Tibial nerve (tissue), 4 donors: ENCODE data around the gene GGACT. TPM values are rescaled to one million over a fixed set of nuclear protein-coding genes. Genes with fewer than 3 reads are reported as not detected.

Experiments used
- DNase-seq, 2 donors: peaks; one replicate each; pipeline ENCODE4 v3.0.0-alpha.2; 2019; ENCODE audit warnings: low spot score in 2 of 2
- H3K27ac ChIP-seq, 4 donors: fragments of 200-600 bp; sonication (generic) in 3 of 4; one replicate each; pipeline ENCODE4 v1.5.1; 2017 to 2019; ENCODE audit warnings: mild to moderate bottlenecking in 1 of 4
- H3K27me3 ChIP-seq, 2 donors: fragments of 200-600 bp; sonication (generic) in 1 of 2; one replicate each; pipeline versions ENCODE4 v1.5.1 to v1.6.0; 2017 to 2019
- H3K36me3 ChIP-seq, 3 donors: fragments of 200-600 bp; sonication (generic); one replicate each; pipeline ENCODE4 v1.5.1; 2018 to 2019
- H3K4me1 ChIP-seq, 4 donors: fragments of 200-600 bp; sonication (generic) in 3 of 4; one replicate each; pipeline ENCODE4 v1.5.1; 2017 to 2019
- H3K4me3 ChIP-seq, 4 donors: fragments of 200-600 bp; sonication (generic) in 3 of 4; one replicate each; pipeline ENCODE4 v1.5.1; 2017 to 2019; ENCODE audit warnings: mild to moderate bottlenecking in 1 of 4, moderate library complexity in 1 of 4
- H3K9me3 ChIP-seq, 4 donors: fragments of 200-600 bp; sonication (generic) in 3 of 4; one replicate each; pipeline ENCODE4 v1.5.1; 2017 to 2019
- EP300 ChIP-seq, 2 donors: sonication (generic); formaldehyde crosslinking; IDR thresholded peaks; one replicate each; pipeline ENCODE4 v1.6.1; 2017; ENCODE audit warnings: antibody characterized with exemption in 2 of 2, mild to moderate bottlenecking in 1 of 2
- POLR2A ChIP-seq, 2 donors: fragments of 450-650 bp; IDR thresholded peaks; one replicate each; pipeline ENCODE4 v1.6.1; 2017; ENCODE audit warnings: antibody characterized with exemption in 2 of 2, mild to moderate bottlenecking in 2 of 2, moderate library complexity in 2 of 2
- WGBS, 2 donors: methylation state at CpG; one replicate each; pipeline ENCODE4 v1.1.5; 2018; 5-methylcytosine and 5-hydroxymethylcytosine counted together
- total RNA-seq, 4 donors: library from RNA; depleted of rRNA; stranded (reverse); fragments of >200 nt; gene quantifications; one replicate each; pipeline ENCODE4 v1.1.0, GENCODE V29; 2016
- TF ChIP-seq, protein P1 (sequence below), 5 experiments: fragments of 200-600 bp in 3 of 5; fragments of 450-650 bp in 2 of 5; sonication (generic) in 3 of 5; IDR thresholded peaks; one replicate each; pipeline ENCODE4 v1.5.1; 2016 to 2019; ENCODE audit warnings: antibody characterized with exemption in 5 of 5, mild to moderate bottlenecking in 3 of 5, moderate library complexity in 2 of 5

GGACT gene
- total RNA-seq, 4 donors from 2014 or later: 2.4 to 5.2 (median 3.9) TPM

DNA sequence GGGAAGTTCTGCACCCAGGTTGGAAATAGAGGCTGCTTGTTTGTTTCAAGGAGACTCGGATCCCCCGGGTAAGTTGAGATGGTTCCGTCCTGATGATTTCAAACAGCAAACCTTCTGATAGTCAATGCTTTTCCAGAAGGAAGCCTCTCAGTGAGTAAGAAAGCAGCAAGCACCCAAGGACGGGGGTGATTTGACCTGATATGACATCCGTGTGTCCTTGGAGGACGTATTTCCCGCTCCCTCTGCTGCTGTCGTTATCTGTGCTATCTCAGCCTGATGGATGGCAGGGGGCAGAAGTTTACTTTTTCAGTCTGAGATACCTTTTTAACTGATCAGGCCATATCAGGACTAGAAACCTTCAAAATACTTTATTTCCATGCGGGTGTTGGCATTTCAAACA, 5.7 kb upstream of the GGACT start:
- Histone ChIP-seq H3K4me3 (no peak overlapping the region), H3K4me1 (peaks cover 0 to 1% (median 0%) of the 10 kb centered on the region in 4 donors), H3K9me3 (no peaks in the 10 kb centered on the region), H3K27me3 (no peaks in the 10 kb centered on the region), H3K27ac (no peak overlapping the region), H3K36me3 (no peaks in the 10 kb centered on the region)
- DNase-seq: no peak
- no peak for TF ChIP-seq POLR2A (IDR thresholded peaks at IDR 0.05)
- no peak for TF ChIP-seq EP300 (IDR thresholded peaks at IDR 0.05)
- TF ChIP-seq, protein P1, sequence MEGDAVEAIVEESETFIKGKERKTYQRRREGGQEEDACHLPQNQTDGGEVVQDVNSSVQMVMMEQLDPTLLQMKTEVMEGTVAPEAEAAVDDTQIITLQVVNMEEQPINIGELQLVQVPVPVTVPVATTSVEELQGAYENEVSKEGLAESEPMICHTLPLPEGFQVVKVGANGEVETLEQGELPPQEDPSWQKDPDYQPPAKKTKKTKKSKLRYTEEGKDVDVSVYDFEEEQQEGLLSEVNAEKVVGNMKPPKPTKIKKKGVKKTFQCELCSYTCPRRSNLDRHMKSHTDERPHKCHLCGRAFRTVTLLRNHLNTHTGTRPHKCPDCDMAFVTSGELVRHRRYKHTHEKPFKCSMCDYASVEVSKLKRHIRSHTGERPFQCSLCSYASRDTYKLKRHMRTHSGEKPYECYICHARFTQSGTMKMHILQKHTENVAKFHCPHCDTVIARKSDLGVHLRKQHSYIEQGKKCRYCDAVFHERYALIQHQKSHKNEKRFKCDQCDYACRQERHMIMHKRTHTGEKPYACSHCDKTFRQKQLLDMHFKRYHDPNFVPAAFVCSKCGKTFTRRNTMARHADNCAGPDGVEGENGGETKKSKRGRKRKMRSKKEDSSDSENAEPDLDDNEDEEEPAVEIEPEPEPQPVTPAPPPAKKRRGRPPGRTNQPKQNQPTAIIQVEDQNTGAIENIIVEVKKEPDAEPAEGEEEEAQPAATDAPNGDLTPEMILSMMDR (IDR thresholded peaks at IDR 0.05): no peak
- WGBS, 2 donors: 82 to 94% methylated on average over 9 of the region's 9 CpGs

DNA sequence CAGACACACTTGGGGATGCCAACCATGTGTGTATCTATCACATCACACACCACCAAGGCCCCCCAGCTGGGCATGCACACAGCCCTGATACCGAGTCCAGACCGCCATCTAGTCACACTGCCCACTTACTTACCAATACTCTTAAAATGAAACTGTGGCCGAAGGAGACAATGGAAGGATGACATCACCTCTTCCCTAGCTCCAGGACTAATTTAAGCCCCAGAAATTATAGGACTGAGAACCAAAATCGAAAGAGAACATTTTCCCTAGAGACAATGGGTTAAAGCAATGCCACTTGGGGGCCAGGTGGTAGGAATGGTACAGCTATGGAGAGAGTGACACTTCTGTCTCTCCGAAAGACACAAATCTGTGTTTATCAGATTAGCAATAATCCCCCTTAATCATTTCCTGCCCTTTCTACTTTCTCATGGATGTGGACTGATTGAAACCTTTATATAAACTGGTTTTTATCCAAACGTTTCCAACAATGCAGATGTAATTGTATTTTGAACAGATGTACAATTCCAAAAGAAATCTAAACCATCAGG, 663 bp upstream of the GGACT start:
- Histone ChIP-seq H3K36me3 (no peaks in the 10 kb centered on the region), H3K4me3 (peak overlapping the region in 1 of 4 donors; percentile 86), H3K4me1 (peaks cover 0 to 21% (median 0%) of the 10 kb centered on the region in 4 donors), H3K27ac (peak overlapping the region in 1 of 4 donors; percentile 82), H3K27me3 (no peaks in the 10 kb centered on the region), H3K9me3 (no peaks in the 10 kb centered on the region)
- TF ChIP-seq EP300 (IDR thresholded peaks at IDR 0.05) (no peak), POLR2A (IDR thresholded peaks at IDR 0.05) (no peak)
- TF ChIP-seq, protein P1 (IDR thresholded peaks at IDR 0.05): no peak
- WGBS, 2 donors: 69% methylated on average over 6 of the region's 6 CpGs
- DNase-seq: no peak

DNA sequence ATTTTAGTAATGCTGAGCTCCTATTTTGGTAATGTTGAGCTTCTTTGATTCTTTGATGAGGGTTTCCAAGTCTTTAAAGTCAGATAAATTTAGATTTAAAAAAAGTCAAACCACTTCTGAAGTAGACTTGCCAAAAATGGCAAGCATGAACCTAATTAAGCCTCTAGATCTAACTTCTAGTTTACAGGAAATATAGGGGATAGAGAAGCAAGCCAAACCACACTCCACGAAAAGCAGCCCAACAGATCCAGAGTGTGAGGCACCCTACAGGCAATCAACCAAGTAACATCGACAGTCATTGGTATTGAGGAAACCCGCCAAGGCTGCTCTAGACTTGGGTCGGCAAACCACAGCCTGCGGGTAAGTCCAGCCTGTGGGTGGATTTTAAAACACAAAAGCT, 3.7 kb downstream of the GGACT start:
- DNase-seq: no peak
- 82 to 86% methylated on average over 5 of the region's 5 CpGs for WGBS, 2 donors
- peaks cover 0 to 32% (median 0%) of the 10 kb centered on the region in 3 donors for H3K36me3 ChIP-seq
- no peak overlapping the region for H3K4me3 ChIP-seq
- TF ChIP-seq EP300 (IDR thresholded peaks at IDR 0.05): no peak
- TF ChIP-seq, protein P1 (IDR thresholded peaks at IDR 0.05): no peak
- no peak for TF ChIP-seq POLR2A (IDR thresholded peaks at IDR 0.05)
- H3K9me3 ChIP-seq: no peaks in the 10 kb centered on the region
- H3K27ac ChIP-seq: no peak overlapping the region
- H3K4me1 ChIP-seq: peaks cover 0 to 21% (median 0%) of the 10 kb centered on the region in 4 donors
- no peaks in the 10 kb centered on the region for H3K27me3 ChIP-seq

DNA sequence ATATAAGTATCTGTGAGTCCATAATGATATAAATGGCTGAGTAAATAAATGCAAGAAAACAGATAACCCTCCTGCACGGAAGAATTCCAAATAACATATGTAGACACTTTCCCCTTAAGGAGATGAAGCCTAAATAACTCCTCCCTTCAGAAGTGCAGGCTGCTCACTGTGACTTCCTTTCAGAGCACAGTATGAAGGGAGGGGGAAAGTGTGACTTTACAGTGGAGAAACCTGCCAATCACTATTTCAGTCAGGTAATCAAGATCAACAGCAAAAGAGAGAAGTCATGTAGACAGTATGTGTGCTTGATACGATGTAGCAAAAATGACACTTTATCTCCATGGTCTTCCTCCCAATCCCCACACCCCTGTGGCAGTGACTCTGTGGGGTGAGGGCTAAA, 7.1 kb downstream of the GGACT start:
- Histone ChIP-seq H3K27me3 (no peaks in the 10 kb centered on the region), H3K4me3 (no peak overlapping the region), H3K27ac (no peak overlapping the region), H3K4me1 (no peaks in the 10 kb centered on the region), H3K9me3 (no peaks in the 10 kb centered on the region), H3K36me3 (peaks cover 0 to 44% (median 0%) of the 10 kb centered on the region in 3 donors)
- TF ChIP-seq POLR2A (IDR thresholded peaks at IDR 0.05): no peak
- DNase-seq: no peak
- 97 to 100% methylated on average over 2 of the region's 2 CpGs for WGBS, 2 donors

DNA sequence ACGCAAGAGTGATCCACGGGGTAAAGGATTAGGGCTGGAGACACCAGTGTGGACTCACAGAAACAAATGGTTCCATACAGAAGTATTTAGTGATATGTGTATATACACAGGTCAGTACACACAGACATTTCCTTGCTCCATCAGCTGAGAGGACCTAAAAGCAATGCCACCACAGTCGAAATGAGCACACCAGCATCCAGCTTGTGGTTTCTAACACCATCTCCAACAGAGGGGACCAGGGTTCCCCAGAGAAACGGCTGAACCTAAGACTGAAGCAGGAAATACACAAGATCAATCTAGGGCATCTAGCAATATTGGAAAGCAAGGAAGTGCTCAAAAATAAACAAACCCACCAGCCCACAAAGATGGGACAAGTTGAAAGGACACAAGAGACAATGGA, 7.6 kb downstream of the GGACT start:
- TF ChIP-seq EP300 (IDR thresholded peaks at IDR 0.05) (no peak), POLR2A (IDR thresholded peaks at IDR 0.05) (no peak)
- TF ChIP-seq, protein P1 (IDR thresholded peaks at IDR 0.05): no peak
- no peaks in the 10 kb centered on the region for H3K27me3 ChIP-seq
- 96 to 99% methylated on average over 4 of the region's 4 CpGs for WGBS, 2 donors
- H3K9me3 ChIP-seq: no peaks in the 10 kb centered on the region
- no peaks in the 10 kb centered on the region for H3K4me1 ChIP-seq
- H3K4me3 ChIP-seq: no peak overlapping the region
- H3K27ac ChIP-seq: no peak overlapping the region
- DNase-seq: no peak
- peaks cover 0 to 44% (median 0%) of the 10 kb centered on the region in 3 donors for H3K36me3 ChIP-seq
